Adrenal gland (tissue), 5 donors: Measurements from ENCODE around the gene SRSF2.

Source experiments
- CTCF ChIP-seq, 6 experiments: fragments of 450-650 bp in 4 of 6; fragments of 200-600 bp in 2 of 6; sonication (generic) in 1 of 6; IDR thresholded peaks; 1 replicate in 5 of 6; 2 replicates in 1 of 6; pipeline versions ENCODE4 v1.5.1 to v1.8.0; 2016 to 2021; ENCODE audit warnings: antibody characterized with exemption in 6 of 6, mild to moderate bottlenecking in 2 of 6, moderate library complexity in 1 of 6
- POLR2A ChIP-seq, 2 donors: fragments of 450-650 bp; IDR thresholded peaks; one replicate each; pipeline ENCODE4 v1.6.1; 2017; ENCODE audit warnings: antibody characterized with exemption in 2 of 2, mild to moderate bottlenecking in 2 of 2, moderate library complexity in 1 of 2
- donor health status: DM: no; HTN: no; CAD: no.

GRCh38 chr17:76706817-76707216 lies 30.3 kb downstream of the SRSF2 start:
- no peak for TF ChIP-seq CTCF (IDR thresholded peaks at IDR 0.05)
- no peak for TF ChIP-seq POLR2A (IDR thresholded peaks at IDR 0.05)
